Uterus (tissue), 4 donors: ENCODE measurements around the gene TRIM42. TPM values are rescaled to one million over a fixed set of nuclear protein-coding genes. Genes with fewer than 3 reads are reported as not detected.

Source experiments
- DNase-seq, 2 donors: peaks; one replicate each; pipeline ENCODE4 v3.0.0-alpha.2; 2019 to 2020
- H3K27ac ChIP-seq, 2 donors: fragments of 200-600 bp; sonication (generic); 1 replicate in 1 of 2; 2 replicates in 1 of 2; pipeline ENCODE4 v1.5.1; 2016 to 2018
- H3K27me3 ChIP-seq, 2 donors: fragments of 200-600 bp; sonication (generic); one replicate each; pipeline ENCODE4 v1.5.1; 2018 to 2019; ENCODE audit warnings: control low read depth in 1 of 2
- H3K36me3 ChIP-seq, 2 donors: fragments of 200-600 bp; sonication (generic); one replicate each; pipeline ENCODE4 v1.5.1; 2019; ENCODE audit warnings: control low read depth in 1 of 2
- H3K4me1 ChIP-seq, 2 donors: fragments of 200-600 bp; sonication (generic); one replicate each; pipeline ENCODE4 v1.5.1; 2018 to 2019; ENCODE audit warnings: control low read depth in 1 of 2
- H3K4me3 ChIP-seq, 2 donors: fragments of 200-600 bp; sonication (generic); 1 replicate in 1 of 2; 2 replicates in 1 of 2; pipeline ENCODE4 v1.5.1; 2018 to 2019; ENCODE audit warnings: mild to moderate bottlenecking in 1 of 2
- H3K9me3 ChIP-seq, 2 donors: fragments of 200-600 bp; sonication (generic); one replicate each; pipeline ENCODE4 v1.5.1; 2019; ENCODE audit warnings: control low read depth in 1 of 2
- CTCF ChIP-seq, 4 experiments: fragments of 200-600 bp in 2 of 4; fragments of 450-650 bp in 2 of 4; sonication (generic) in 2 of 4; IDR thresholded peaks; one replicate each; pipeline ENCODE4 v1.5.1; 2016 to 2019; ENCODE audit warnings: antibody characterized with exemption in 4 of 4, mild to moderate bottlenecking in 2 of 4, moderate library complexity in 1 of 4
- POLR2A ChIP-seq, 2 donors: fragments of 450-650 bp; IDR thresholded peaks; one replicate each; pipeline ENCODE4 v1.6.1; 2016; ENCODE audit warnings: antibody characterized with exemption in 2 of 2, mild to moderate bottlenecking in 1 of 2, moderate library complexity in 1 of 2
- intact Hi-C: fragments of 100-400 bp; cut with DNase I; formaldehyde crosslinking; loops from one replicate; pipeline ENCODE4 v1.15.1; 2023; ENCODE audit warnings: low total_unique reads
- total RNA-seq, 4 donors: library from RNA; depleted of rRNA in 3 of 4; stranded (reverse); fragments of >200 nt in 3 of 4; gene quantifications; one replicate each; pipeline versions ENCODE4 v1.1.0 to v1.2.4, GENCODE V29; 2014 to 2023
- donor health status: DM: yes; HTN: yes; CAD: no.

Gene TRIM42
- total RNA-seq, 4 donors from 2014 or later: not detected

GRCh38 chr3:140682586-140682985 is 4.7 kb downstream of the TRIM42 start:
- Histone ChIP-seq H3K36me3 (no peaks in the 10 kb centered on the region), H3K4me1 (no peaks in the 10 kb centered on the region), H3K27ac (no peak overlapping the region), H3K27me3 (no peaks in the 10 kb centered on the region), H3K9me3 (no peaks in the 10 kb centered on the region), H3K4me3 (no peak overlapping the region)
- TF ChIP-seq POLR2A (IDR thresholded peaks at IDR 0.05) (no peak), CTCF (IDR thresholded peaks at IDR 0.05) (no peak)
- intact Hi-C loops: no loop called here
- no peak for DNase-seq

GRCh38 chr3:140686128-140686527 is 8.3 kb downstream of the TRIM42 start:
- Histone ChIP-seq H3K9me3 (no peaks in the 10 kb centered on the region), H3K4me3 (no peak overlapping the region), H3K27me3 (no peaks in the 10 kb centered on the region), H3K27ac (no peak overlapping the region), H3K4me1 (no peaks in the 10 kb centered on the region), H3K36me3 (no peaks in the 10 kb centered on the region)
- intact Hi-C loops: no loop called here
- TF ChIP-seq CTCF (IDR thresholded peaks at IDR 0.05): no peak
- TF ChIP-seq POLR2A (IDR thresholded peaks at IDR 0.05): no peak
- no peak for DNase-seq

GRCh38 chr3:140686948-140687347 is 9.1 kb downstream of the TRIM42 start:
- no peak overlapping the region for H3K4me3 ChIP-seq
- H3K27me3 ChIP-seq: no peaks in the 10 kb centered on the region
- no peaks in the 10 kb centered on the region for H3K9me3 ChIP-seq
- H3K36me3 ChIP-seq: no peaks in the 10 kb centered on the region
- intact Hi-C loops: no loop called here
- no peak for TF ChIP-seq POLR2A (IDR thresholded peaks at IDR 0.05)
- TF ChIP-seq CTCF (IDR thresholded peaks at IDR 0.05): no peak
- H3K27ac ChIP-seq: no peak overlapping the region
- H3K4me1 ChIP-seq: no peaks in the 10 kb centered on the region
- no peak for DNase-seq

GRCh38 chr3:140695361-140696061 is 17.6 kb downstream of the TRIM42 start:
- Histone ChIP-seq H3K27me3 (no peaks in the 10 kb centered on the region), H3K36me3 (no peaks in the 10 kb centered on the region), H3K4me3 (no peak overlapping the region), H3K27ac (no peak overlapping the region), H3K4me1 (no peaks in the 10 kb centered on the region), H3K9me3 (no peaks in the 10 kb centered on the region)
- no peak for DNase-seq
- TF ChIP-seq CTCF (IDR thresholded peaks at IDR 0.05) (no peak), POLR2A (IDR thresholded peaks at IDR 0.05) (no peak)
- intact Hi-C loops: no loop called here

- TF ChIP-seq CTCF (IDR thresholded peaks at IDR 0.05): no peak
- no peak for TF ChIP-seq POLR2A (IDR thresholded peaks at IDR 0.05)
- Histone ChIP-seq H3K4me1 (no peaks in the 10 kb centered on the region), H3K27me3 (no peaks in the 10 kb centered on the region), H3K27ac (no peak overlapping the region), H3K4me3 (no peak overlapping the region), H3K9me3 (no peaks in the 10 kb centered on the region), H3K36me3 (no peaks in the 10 kb centered on the region)
- intact Hi-C loops: no loop called here
- no peak for DNase-seq
Observed at GRCh38 chr3:140699516-140700231, 21.8 kb downstream of the TRIM42 start.
